Measurements from ENCODE around the gene IL24.

The IL24 gene

GRCh38 chr1:206882555-206882954 lies 14.7 kb upstream of the IL24 start:
- no peak for DNase-seq

GRCh38 chr1:206883160-206883559 lies 14.1 kb upstream of the IL24 start:
- DNase-seq = no peak

- DNase-seq = no peak
Measured at GRCh38 chr1:206883876-206884275, 13.4 kb upstream of the IL24 start.

GRCh38 chr1:206885341-206886060 lies 11.7 kb upstream of the IL24 start:
- no peak for DNase-seq

- no peak for DNase-seq
Measured at GRCh38 chr1:206886831-206887230, 10.4 kb upstream of the IL24 start.

- no peak for DNase-seq
Measured at GRCh38 chr1:206887701-206888100, 9.5 kb upstream of the IL24 start.

GRCh38 chr1:206890125-206891060 lies 6.8 kb upstream of the IL24 start:
- no peak for DNase-seq

GRCh38 chr1:206891412-206891811 lies 5.8 kb upstream of the IL24 start:
- DNase-seq = no peak

- no peak for DNase-seq
Measured at GRCh38 chr1:206892351-206892984, 4.8 kb upstream of the IL24 start.

- DNase-seq = no peak
Measured at GRCh38 chr1:206893380-206893779, 3.9 kb upstream of the IL24 start.

GRCh38 chr1:206895325-206895724 lies 1.9 kb upstream of the IL24 start:
- no peak for DNase-seq

GRCh38 chr1:206895837-206896242 lies 1.4 kb upstream of the IL24 start:
- DNase-seq = no peak

GRCh38 chr1:206896261-206896660 lies 982 bp upstream of the IL24 start:
- DNase-seq = no peak

- DNase-seq = no peak
Measured at GRCh38 chr1:206898089-206898914, 1.1 kb downstream of the IL24 start.

- DNase-seq = no peak
Measured at GRCh38 chr1:206898915-206899431, 1.7 kb downstream of the IL24 start.

GRCh38 chr1:206899717-206900116 lies 2.5 kb downstream of the IL24 start:
- DNase-seq = no peak

GRCh38 chr1:206900149-206900548 lies 2.9 kb downstream of the IL24 start:
- DNase-seq = no peak

- no peak for DNase-seq
Measured at GRCh38 chr1:206901944-206902343, 4.7 kb downstream of the IL24 start.

GRCh38 chr1:206902702-206903101 lies 5.5 kb downstream of the IL24 start:
- DNase-seq = no peak

- no peak for DNase-seq
Measured at GRCh38 chr1:206903687-206904086, 6.4 kb downstream of the IL24 start.

GRCh38 chr1:206904423-206905142 lies 7.3 kb downstream of the IL24 start:
- DNase-seq = no peak
